HepG2 (cell line): ENCODE data around the gene HSPE1.

Experiments
- CHD2 ChIP-seq: IDR thresholded peaks from 2 replicates; pipeline ENCODE4 v1.6.1; 2011; ENCODE audit warnings: low read depth, low read length, improper control_type of control experiment
- EHMT2 ChIP-seq: fragments of 200-600 bp; sonication (generic); IDR thresholded peaks from 2 replicates; pipeline ENCODE4 v1.7.0; 2017; ENCODE audit warnings: antibody characterized with exemption, low read depth, low read length, borderline replicate concordance
- ELF4 ChIP-seq: sonication (generic); formaldehyde crosslinking; IDR thresholded peaks from 2 replicates; pipeline ENCODE4 v1.5.0; 2020; ENCODE audit warnings: missing genetic modification reagents, mild to moderate bottlenecking, moderate library complexity, borderline replicate concordance
- FOSL1 ChIP-seq: sonication (generic); formaldehyde crosslinking; IDR thresholded peaks from 2 replicates; pipeline ENCODE4 v1.9.0; 2021; ENCODE audit warnings: missing genetic modification reagents, borderline replicate concordance
- FOXA1 ChIP-seq, 2 experiments: fragments of 450-650 bp in 1 of 2; sonication (generic) in 1 of 2; formaldehyde crosslinking in 1 of 2; IDR thresholded peaks; 2 replicates each; pipeline versions ENCODE4 v1.4.0 to v1.6.1; 2016 to 2020; ENCODE audit warnings: missing genetic modification reagents in 1 of 2
- SNRNP70 ChIP-seq: fragments of 200-400 bp; formaldehyde crosslinking; IDR thresholded peaks from 2 replicates; pipeline ENCODE4 v1.6.1; 2017; ENCODE audit warnings: mild to moderate bottlenecking, low read depth, low read length, moderate library complexity
- TCF7 ChIP-seq: sonication (generic); IDR thresholded peaks from 2 replicates; pipeline ENCODE4 v1.6.1; 2016; ENCODE audit warnings: antibody characterized with exemption, low read depth
- XRCC5 ChIP-seq: fragments of 200-400 bp; formaldehyde crosslinking; optimal IDR thresholded peaks from 2 replicates; pipeline ENCODE3; 2017; ENCODE audit warnings: mild to moderate bottlenecking, low read length
- ZBTB21 ChIP-seq: sonication (generic); formaldehyde crosslinking; IDR thresholded peaks from 2 replicates; pipeline ENCODE4 v1.4.0; 2020; ENCODE audit warnings: missing genetic modification reagents
- TF ChIP-seq, protein P1 (sequence below): sonication (generic); formaldehyde crosslinking; IDR thresholded peaks from 2 replicates; pipeline ENCODE4 v1.4.0; 2020; ENCODE audit warnings: mild to moderate bottlenecking, missing genetic modification reagents

- no peak for TF ChIP-seq CHD2
- no peak for TF ChIP-seq EHMT2
- TF ChIP-seq XRCC5, result no peak
- TF ChIP-seq ZBTB21 (CRISPR knock-in tag), result no peak
- TF ChIP-seq, protein P1, sequence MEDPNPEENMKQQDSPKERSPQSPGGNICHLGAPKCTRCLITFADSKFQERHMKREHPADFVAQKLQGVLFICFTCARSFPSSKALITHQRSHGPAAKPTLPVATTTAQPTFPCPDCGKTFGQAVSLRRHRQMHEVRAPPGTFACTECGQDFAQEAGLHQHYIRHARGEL (CRISPR knock-in tag), result no peak
- no peak for TF ChIP-seq ELF4 (CRISPR knock-in tag)
- no peak for TF ChIP-seq FOXA1 (IDR thresholded peaks at IDR 0.05)
- no peak for TF ChIP-seq FOXA1 (CRISPR knock-in tag; IDR thresholded peaks at IDR 0.05)
- no peak for TF ChIP-seq SNRNP70
- no peak for TF ChIP-seq FOSL1
- TF ChIP-seq TCF7, result no peak
Measured at GRCh38 chr2:197504000-197504399, 3.8 kb downstream of the HSPE1 start.
